HepG2 (cell line): ENCODE data around the gene FASTK. TPM values are rescaled to one million over a fixed set of nuclear protein-coding genes. Genes with fewer than 3 reads are reported as not detected.
A peak's percentile ranks its signal among the peaks of the same experiment; 100 is the strongest.

ENCODE experiments used
- CEBPG ChIP-seq: IDR thresholded peaks from 2 replicates; pipeline ENCODE4 v1.6.1; 2016
- ELF4 ChIP-seq: sonication (generic); formaldehyde crosslinking; IDR thresholded peaks from 2 replicates; pipeline ENCODE4 v1.5.0; 2020; ENCODE audit warnings: missing genetic modification reagents, mild to moderate bottlenecking, moderate library complexity, borderline replicate concordance
- RBM39 ChIP-seq: fragments of 200-400 bp; formaldehyde crosslinking; IDR thresholded peaks from one replicate; pipeline ENCODE4 v1.6.1; 2018; ENCODE audit warnings: antibody characterized with exemption, mild to moderate bottlenecking, low read depth, low read length; ENCODE audit not compliant: poor library complexity, severe bottlenecking
- SOX13 ChIP-seq, 3 experiments: fragments of 450-650 bp in 1 of 3; sonication (generic) in 1 of 3; formaldehyde crosslinking in 1 of 3; IDR thresholded peaks in 2 of 3; conservative IDR thresholded peaks in 1 of 3; 2 replicates each; pipeline versions ENCODE4 v1.5.0 to v1.6.1; 2016 to 2020; ENCODE audit warnings: antibody characterized with exemption in 1 of 3, mild to moderate bottlenecking in 1 of 3, missing compliant biosample characterization in 1 of 3, missing genetic modification reagents in 1 of 3, moderate library complexity in 1 of 3
- ZNF382 ChIP-seq: sonication (generic); formaldehyde crosslinking; IDR thresholded peaks from 2 replicates; pipeline ENCODE4 v1.5.0; 2020; ENCODE audit warnings: missing genetic modification reagents, mild to moderate bottlenecking, borderline replicate concordance
- polyA plus RNA-seq, 8 experiments: library from polyadenylated mRNA; depleted of rRNA in 3 of 8; stranded (reverse) in 7 of 8; unstranded in 1 of 8; fragments of >200 nt; fragmentation: Illumina TruSeq in 4 of 8; extraction: Trizol in 4 of 8; gene quantifications; 2 replicates each; pipeline versions ENCODE4 v1.2.1 to v1.2.3, GENCODE V29; 2011 to 2016; ENCODE audit warnings: low read depth in 4 of 8, missing spikeins in 1 of 8, mixed read lengths in 1 of 8; ENCODE audit not compliant: insufficient read depth in 1 of 8
- total RNA-seq, 5 experiments: library from RNA; depleted of rRNA; stranded (reverse); fragments of >200 nt; fragmentation: Illumina TruSeq; extraction: Trizol; gene quantifications; 2 replicates each; pipeline ENCODE4 v1.2.3, GENCODE V29; 2016; ENCODE audit warnings: low read depth in 1 of 5
- TF ChIP-seq, protein P1 (sequence below), 2 experiments: fragments of 450-650 bp in 1 of 2; sonication (generic) in 1 of 2; formaldehyde crosslinking in 1 of 2; IDR thresholded peaks; 2 replicates each; pipeline versions ENCODE4 v1.6.1 to v1.8.0; 2016 to 2022; ENCODE audit warnings: antibody characterized with exemption in 1 of 2, mild to moderate bottlenecking in 1 of 2, missing genetic modification reagents in 1 of 2
- TF ChIP-seq, protein P2 (sequence below): sonication (generic); formaldehyde crosslinking; IDR thresholded peaks from 2 replicates; pipeline ENCODE4 v1.4.0; 2020; ENCODE audit warnings: missing genetic modification reagents, borderline replicate concordance
- TF ChIP-seq, protein P3 (sequence below): sonication (generic); formaldehyde crosslinking; IDR thresholded peaks from 2 replicates; pipeline ENCODE4 v1.4.0; 2020; ENCODE audit warnings: mild to moderate bottlenecking, missing genetic modification reagents

FASTK gene
- total and polyA plus RNA-seq, 2 of the 13 experiments (the other 11 are each of a cell fraction or from before 2014, with no cell fraction given) = 52.9 to 55.7 TPM

DNA sequence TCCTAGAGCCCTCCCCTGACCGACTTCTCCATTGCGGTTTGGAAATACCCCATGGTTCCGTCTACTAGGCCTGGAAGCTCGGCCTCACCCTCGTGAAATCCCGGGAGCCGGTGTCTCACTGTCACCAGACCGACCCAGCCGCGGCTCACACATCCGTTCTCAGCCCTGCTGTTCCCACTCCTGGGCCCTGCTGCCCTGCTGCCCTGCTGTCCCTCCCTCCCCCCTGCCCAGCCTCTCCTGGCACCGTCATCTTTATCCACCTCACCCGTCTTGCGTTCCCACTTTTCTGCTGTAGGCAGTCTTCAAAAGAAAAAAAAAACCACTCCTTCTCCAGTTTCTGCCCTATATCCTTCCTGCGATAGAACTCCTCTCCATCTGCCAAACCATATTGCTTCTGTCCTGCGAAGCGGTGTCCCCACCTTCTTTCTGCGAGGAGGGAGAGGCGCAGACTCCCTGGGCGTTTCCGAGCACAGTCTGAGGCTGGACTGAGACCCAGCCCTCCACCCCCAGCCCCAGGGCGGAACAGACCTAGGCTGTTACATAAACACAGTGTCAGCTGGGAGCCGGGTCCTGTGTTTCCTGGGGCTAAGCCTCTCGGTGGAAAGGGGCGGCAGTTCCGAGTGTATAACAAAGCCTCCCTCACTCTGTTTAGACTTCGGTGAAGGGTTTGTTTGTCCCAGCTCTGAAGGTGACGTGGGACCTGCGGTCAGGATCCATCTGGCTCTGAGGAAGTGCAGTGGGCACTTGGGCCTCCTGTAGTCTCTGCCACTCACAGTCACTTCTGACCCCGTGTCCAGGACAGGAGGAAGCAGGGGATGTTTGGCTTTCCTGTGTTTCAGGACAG lies 8.5 kb upstream of the FASTK start (continued):
- TF ChIP-seq, protein P1, sequence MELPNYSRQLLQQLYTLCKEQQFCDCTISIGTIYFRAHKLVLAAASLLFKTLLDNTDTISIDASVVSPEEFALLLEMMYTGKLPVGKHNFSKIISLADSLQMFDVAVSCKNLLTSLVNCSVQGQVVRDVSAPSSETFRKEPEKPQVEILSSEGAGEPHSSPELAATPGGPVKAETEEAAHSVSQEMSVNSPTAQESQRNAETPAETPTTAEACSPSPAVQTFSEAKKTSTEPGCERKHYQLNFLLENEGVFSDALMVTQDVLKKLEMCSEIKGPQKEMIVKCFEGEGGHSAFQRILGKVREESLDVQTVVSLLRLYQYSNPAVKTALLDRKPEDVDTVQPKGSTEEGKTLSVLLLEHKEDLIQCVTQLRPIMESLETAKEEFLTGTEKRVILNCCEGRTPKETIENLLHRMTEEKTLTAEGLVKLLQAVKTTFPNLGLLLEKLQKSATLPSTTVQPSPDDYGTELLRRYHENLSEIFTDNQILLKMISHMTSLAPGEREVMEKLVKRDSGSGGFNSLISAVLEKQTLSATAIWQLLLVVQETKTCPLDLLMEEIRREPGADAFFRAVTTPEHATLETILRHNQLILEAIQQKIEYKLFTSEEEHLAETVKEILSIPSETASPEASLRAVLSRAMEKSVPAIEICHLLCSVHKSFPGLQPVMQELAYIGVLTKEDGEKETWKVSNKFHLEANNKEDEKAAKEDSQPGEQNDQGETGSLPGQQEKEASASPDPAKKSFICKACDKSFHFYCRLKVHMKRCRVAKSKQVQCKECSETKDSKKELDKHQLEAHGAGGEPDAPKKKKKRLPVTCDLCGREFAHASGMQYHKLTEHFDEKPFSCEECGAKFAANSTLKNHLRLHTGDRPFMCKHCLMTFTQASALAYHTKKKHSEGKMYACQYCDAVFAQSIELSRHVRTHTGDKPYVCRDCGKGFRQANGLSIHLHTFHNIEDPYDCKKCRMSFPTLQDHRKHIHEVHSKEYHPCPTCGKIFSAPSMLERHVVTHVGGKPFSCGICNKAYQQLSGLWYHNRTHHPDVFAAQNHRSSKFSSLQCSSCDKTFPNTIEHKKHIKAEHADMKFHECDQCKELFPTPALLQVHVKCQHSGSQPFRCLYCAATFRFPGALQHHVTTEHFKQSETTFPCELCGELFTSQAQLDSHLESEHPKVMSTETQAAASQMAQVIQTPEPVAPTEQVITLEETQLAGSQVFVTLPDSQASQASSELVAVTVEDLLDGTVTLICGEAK (IDR thresholded peaks at IDR 0.05) = no peak
- TF ChIP-seq, protein P1 (CRISPR knock-in tag; IDR thresholded peaks at IDR 0.05) = 0 out of 2 replicates have a peak, but pooled peaks have one; percentile 52
- no peak for TF ChIP-seq SOX13 (IDR thresholded peaks at IDR 0.05)
- peak in 1 of 2 experiments; percentile 51; a peak in 1 of 4 replicates for TF ChIP-seq SOX13 (CRISPR knock-in tag; conservative IDR thresholded peaks at IDR 0.05 in 1 of 2, IDR thresholded peaks at IDR 0.05 in 1 of 2)
- TF ChIP-seq CEBPG (CRISPR knock-in tag) = peak; percentile 35; the same call in 1 of the 2 replicates
- TF ChIP-seq ELF4 (CRISPR knock-in tag) = no peak
- TF ChIP-seq, protein P2, sequence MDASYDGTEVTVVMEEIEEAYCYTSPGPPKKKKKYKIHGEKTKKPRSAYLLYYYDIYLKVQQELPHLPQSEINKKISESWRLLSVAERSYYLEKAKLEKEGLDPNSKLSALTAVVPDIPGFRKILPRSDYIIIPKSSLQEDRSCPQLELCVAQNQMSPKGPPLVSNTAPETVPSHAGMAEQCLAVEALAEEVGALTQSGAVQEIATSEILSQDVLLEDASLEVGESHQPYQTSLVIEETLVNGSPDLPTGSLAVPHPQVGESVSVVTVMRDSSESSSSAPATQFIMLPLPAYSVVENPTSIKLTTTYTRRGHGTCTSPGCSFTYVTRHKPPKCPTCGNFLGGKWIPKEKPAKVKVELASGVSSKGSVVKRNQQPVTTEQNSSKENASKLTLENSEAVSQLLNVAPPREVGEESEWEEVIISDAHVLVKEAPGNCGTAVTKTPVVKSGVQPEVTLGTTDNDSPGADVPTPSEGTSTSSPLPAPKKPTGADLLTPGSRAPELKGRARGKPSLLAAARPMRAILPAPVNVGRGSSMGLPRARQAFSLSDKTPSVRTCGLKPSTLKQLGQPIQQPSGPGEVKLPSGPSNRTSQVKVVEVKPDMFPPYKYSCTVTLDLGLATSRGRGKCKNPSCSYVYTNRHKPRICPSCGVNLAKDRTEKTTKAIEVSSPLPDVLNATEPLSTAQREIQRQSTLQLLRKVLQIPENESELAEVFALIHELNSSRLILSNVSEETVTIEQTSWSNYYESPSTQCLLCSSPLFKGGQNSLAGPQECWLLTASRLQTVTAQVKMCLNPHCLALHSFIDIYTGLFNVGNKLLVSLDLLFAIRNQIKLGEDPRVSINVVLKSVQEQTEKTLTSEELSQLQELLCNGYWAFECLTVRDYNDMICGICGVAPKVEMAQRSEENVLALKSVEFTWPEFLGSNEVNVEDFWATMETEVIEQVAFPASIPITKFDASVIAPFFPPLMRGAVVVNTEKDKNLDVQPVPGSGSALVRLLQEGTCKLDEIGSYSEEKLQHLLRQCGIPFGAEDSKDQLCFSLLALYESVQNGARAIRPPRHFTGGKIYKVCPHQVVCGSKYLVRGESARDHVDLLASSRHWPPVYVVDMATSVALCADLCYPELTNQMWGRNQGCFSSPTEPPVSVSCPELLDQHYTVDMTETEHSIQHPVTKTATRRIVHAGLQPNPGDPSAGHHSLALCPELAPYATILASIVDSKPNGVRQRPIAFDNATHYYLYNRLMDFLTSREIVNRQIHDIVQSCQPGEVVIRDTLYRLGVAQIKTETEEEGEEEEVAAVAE (CRISPR knock-in tag) = no peak
- no peak for TF ChIP-seq ZNF382 (CRISPR knock-in tag)
- TF ChIP-seq, protein P3, sequence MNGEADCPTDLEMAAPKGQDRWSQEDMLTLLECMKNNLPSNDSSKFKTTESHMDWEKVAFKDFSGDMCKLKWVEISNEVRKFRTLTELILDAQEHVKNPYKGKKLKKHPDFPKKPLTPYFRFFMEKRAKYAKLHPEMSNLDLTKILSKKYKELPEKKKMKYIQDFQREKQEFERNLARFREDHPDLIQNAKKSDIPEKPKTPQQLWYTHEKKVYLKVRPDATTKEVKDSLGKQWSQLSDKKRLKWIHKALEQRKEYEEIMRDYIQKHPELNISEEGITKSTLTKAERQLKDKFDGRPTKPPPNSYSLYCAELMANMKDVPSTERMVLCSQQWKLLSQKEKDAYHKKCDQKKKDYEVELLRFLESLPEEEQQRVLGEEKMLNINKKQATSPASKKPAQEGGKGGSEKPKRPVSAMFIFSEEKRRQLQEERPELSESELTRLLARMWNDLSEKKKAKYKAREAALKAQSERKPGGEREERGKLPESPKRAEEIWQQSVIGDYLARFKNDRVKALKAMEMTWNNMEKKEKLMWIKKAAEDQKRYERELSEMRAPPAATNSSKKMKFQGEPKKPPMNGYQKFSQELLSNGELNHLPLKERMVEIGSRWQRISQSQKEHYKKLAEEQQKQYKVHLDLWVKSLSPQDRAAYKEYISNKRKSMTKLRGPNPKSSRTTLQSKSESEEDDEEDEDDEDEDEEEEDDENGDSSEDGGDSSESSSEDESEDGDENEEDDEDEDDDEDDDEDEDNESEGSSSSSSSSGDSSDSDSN (CRISPR knock-in tag) = peak; percentile 43
- no peak for TF ChIP-seq RBM39
